Measurements from ENCODE around the gene NPAS3.

DNA sequence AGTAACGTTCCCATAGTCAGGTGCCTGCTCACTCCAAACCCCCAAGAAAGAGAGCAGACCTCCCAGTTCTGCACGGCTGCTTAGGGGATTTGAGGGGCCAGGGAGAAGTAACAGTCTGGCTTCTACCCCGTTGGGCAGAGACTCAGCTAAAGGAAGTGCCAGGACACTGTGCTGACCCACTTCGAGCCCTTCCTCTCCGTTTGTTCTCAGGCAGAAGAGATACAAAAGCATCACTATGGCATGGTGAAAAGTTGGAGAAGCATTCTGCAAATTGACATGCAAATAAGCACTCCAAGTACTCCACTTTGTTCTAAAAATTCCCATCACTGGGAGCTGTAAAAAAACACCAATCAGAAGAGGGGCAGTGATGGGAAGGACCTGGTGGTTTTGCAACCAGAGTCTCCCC, 773.1 kb downstream of the NPAS3 start:
- no peak for TF ChIP-seq POLR2A (IDR thresholded peaks at IDR 0.05)
- TF ChIP-seq, protein P1, sequence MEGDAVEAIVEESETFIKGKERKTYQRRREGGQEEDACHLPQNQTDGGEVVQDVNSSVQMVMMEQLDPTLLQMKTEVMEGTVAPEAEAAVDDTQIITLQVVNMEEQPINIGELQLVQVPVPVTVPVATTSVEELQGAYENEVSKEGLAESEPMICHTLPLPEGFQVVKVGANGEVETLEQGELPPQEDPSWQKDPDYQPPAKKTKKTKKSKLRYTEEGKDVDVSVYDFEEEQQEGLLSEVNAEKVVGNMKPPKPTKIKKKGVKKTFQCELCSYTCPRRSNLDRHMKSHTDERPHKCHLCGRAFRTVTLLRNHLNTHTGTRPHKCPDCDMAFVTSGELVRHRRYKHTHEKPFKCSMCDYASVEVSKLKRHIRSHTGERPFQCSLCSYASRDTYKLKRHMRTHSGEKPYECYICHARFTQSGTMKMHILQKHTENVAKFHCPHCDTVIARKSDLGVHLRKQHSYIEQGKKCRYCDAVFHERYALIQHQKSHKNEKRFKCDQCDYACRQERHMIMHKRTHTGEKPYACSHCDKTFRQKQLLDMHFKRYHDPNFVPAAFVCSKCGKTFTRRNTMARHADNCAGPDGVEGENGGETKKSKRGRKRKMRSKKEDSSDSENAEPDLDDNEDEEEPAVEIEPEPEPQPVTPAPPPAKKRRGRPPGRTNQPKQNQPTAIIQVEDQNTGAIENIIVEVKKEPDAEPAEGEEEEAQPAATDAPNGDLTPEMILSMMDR (IDR thresholded peaks at IDR 0.05): no peak
